ENCODE measurements around the gene POU1F1.
A peak's percentile ranks its signal among the peaks of the same experiment; 100 is the strongest.
"Not testable (repeated sequence)": the region's sequence is repeated elsewhere in the genome, so short reads cannot be mapped to it uniquely, and the experiment has no call there.

Gene POU1F1, protein sequence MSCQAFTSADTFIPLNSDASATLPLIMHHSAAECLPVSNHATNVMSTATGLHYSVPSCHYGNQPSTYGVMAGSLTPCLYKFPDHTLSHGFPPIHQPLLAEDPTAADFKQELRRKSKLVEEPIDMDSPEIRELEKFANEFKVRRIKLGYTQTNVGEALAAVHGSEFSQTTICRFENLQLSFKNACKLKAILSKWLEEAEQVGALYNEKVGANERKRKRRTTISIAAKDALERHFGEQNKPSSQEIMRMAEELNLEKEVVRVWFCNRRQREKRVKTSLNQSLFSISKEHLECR

DNA sequence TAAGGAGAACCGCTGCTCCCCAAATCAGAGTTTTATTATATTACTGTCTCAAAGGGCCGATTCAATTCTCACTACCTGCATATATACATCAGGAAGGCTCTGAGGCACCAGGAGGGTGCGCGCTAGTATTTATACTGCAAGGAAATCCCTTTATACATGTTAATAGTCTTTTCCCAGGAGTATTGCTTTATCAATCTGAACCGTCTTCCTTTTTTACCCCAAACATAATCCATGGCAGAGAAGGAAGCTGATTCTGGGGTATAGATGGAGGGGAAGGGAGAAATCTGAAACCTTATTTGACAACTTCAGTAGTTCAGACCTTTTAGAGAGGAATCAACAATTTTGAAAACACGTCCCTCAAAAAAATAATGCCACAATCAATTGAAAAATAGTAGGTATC is at the start of gene POU1F1:
POU1F1 (minus strand) TSS at position 101 of the 400 bp plus-strand sequence. CDS start 122 bp downstream, outside the sequence.
- no peak for DNase-seq (ENCODE audit: low read depth in 2 of 2)

DNA sequence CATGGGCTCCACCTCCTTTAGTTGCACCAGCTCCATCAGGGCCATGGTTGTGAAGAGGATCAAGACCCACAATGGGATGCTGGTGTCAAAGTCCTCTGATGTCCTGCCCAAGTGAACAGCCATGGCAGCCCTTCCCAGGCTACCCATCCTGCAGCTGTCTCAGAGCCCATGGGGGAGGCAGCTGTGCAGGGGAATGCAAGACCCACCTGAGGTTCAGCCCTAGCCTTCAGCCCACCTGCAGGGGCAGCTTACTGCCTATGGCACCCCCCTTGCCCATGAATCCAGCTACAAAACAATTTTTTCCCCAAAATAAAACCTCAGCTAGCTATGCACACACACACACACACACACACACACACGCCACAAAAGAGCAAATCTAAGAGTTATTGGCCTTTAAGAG is 48.2 kb upstream of the POU1F1 start:
- DNase-seq (ENCODE audit: low read depth in 2 of 2): no peak

DNA sequence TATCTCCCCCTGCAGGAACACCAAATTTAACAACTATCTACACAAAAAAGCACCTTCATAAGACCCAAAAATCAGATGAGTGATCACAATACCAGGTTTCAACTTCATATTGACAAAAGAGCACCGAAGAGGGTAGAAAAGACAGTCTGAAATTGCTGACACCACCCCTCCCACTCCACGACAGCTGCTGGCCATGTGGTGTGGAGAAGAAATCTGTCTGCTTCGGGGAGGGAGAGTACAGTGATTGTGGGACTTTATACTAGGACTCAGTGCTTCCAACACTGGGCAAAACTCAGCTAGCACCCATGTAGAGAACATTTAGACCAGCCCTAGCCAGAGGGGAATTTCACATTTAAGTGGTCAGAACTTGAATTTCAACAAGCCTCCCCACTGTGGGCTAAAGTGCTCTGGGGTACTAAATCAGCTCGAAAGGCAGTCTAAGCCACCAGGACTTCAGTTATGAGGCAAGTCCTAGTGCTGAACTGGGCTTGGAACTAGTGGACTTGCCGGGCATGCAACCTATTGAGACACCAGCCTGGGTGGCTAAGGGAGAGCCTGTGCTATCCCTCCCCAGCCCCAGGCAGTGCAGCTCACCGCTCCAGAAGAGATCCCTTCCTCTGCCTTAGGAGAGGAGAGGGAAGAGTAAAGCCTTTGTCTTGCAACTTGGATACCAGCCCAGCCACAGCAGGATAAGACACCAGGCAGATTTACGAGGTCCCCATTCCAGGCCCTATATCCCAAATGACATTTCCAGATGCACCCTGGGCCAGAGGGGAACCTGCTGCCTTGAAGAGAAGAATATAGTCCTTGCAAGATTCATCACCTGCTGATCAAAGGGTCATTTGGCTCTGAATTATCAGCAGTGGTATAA is 44.6 kb upstream of the POU1F1 start:
- DNase-seq (ENCODE audit: low read depth in 2 of 2): no peak

DNA sequence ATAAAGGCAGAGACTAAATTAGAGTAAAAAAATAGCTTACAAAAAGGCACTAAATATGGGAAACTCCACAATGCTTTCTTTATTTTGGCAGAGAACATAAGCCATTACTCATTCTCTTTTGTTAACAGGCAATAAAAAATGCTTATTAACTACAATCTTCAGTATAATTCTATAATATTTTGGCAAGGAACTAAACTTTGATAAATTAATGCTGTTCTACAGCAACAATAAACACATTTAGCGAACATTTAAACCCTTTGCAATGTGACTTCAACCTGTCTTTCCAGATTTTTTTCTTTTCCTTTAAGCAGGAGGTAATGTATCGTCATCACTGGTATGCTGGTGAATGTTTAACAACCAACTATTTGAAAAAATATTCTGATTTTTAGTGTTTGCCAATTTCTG is 42.2 kb upstream of the POU1F1 start:
- no peak for DNase-seq (ENCODE audit: low read depth in 2 of 2)

DNA sequence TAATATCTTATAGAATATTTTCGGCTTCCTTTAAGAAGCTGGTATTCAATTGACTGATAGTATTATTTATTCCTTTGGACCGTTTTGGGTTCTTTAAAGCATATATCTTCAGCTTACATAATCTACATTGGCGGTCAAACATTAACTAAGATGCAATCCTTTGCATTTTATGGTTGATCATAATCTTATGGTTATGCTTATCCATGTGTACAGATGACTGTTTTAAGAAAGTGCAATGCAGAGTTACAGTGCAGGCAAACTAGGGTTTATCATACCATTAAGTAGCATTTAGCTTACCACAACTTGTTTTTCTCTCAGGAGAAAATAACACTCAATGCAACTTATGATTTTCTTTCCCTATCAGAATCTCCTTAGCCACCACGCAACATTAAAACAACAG is 41.4 kb upstream of the POU1F1 start:
- no peak for DNase-seq (ENCODE audit: low read depth in 2 of 2)

DNA sequence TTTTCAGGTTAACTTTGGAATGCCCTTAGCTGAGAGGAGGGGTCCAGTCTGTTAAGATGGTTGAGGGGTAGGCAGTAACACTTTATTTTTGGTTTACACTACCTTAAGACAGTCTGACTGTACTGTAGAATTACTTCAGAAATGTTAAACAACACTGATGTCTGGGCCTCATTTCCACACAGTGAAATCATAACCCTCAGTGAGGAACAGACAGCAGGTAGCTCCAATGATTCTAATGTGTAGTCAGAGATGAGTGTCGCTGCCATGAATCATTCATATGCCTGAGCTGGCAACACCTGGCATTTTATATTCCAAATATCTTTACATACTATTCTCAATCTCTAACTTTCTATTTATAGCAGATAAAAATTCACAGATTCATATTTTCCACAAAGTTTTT is 37.3 kb upstream of the POU1F1 start:
- DNase-seq (ENCODE audit: low read depth in 2 of 2): no peak

DNA sequence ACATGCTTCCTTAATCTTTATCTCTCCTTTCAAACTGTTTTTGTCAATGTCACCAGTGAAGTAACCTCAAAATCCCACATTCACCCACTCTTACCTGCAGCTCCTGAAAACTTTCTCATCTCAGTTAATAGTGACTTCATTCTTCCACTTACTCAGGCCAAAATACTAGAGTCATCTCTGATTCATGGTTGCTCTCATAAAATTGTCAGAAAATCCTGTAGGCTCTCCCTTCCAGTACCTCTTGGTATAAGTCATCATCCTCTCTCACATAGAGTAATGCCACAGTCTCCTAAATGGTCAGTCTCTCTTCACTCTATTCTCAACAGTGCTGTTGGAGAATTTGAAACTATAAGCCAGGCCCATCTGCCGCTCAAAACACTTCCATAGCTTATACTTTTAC is 34.9 kb upstream of the POU1F1 start:
- DNase-seq (ENCODE audit: low read depth in 2 of 2): no peak

DNA sequence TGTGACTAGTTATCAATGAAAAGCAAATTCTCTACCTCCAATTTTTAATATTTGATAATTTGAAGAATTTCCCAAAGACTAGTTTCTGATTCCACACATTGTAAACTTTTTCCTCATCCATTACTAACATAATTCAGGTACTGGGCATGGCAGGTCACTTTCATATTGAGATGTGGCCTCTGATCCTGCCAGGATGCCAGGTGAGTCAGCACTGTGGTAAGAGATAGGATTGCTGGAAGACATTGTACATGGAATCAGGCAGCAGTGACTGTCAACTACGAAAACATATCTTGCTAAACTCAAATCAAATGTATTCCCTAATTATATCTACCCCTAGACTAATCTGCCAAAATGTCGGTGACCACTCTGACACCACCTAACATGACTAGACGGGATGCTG is 33.2 kb upstream of the POU1F1 start:
- DNase-seq (ENCODE audit: low read depth in 2 of 2): no peak

DNA sequence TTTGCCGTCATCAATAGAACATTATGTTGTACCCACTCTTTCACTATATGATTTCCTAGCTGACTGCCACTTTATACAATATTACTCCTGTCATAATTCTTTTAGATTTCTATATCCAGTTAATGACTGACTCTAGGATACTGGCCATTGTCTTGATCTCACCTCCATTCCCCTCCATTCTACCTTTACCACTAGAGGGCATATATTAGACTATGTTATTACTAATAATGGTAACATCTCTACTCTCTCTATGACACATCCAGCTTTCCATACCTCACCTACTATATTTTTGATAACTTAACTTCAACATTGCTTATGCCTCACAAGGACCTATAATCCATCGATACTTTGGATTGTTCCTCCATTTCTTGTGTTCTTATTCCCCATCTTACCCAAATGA is 31.4 kb upstream of the POU1F1 start:
- DNase-seq (ENCODE audit: low read depth in 2 of 2): no peak

DNA sequence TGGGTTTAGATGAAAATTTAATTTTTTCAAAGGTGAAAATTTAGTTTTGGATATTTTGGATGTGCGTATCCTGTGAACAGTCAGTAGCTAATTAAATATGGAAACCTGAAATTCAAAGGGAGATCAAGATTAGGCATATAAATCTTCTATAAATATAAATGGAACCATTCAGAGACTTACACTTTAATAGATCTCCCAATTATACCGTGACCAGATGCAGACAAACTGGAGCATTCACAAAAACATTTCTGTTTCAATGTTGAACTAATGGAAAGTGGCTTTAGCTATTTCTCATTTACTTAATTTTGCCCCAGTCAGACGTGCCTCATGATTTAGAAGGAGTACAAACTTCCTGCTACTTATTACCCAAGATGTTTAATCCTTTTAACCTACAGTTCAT is 29.1 kb upstream of the POU1F1 start:
- DNase-seq (ENCODE audit: low read depth in 2 of 2): no peak

DNA sequence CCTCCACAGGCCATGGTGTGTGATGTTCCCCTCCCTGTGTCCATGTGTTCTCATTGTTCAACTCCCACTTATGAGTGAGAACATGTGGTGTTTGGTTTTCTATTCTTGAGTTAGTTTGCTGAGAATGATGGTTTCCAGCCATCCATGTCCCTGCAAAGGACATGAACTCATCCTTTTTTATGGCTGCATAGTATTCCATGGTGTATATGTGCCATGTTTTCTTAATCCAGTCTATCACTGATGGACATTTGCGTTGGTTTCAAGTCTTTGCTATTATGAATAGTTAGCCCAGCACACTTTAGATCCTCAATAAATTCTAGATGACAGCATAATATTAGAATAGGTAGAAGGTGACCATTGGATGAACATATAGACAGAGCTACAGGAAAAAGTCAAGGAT is 28.6 kb upstream of the POU1F1 start:
- DNase-seq (ENCODE audit: low read depth in 2 of 2): not testable (repeated sequence)

DNA sequence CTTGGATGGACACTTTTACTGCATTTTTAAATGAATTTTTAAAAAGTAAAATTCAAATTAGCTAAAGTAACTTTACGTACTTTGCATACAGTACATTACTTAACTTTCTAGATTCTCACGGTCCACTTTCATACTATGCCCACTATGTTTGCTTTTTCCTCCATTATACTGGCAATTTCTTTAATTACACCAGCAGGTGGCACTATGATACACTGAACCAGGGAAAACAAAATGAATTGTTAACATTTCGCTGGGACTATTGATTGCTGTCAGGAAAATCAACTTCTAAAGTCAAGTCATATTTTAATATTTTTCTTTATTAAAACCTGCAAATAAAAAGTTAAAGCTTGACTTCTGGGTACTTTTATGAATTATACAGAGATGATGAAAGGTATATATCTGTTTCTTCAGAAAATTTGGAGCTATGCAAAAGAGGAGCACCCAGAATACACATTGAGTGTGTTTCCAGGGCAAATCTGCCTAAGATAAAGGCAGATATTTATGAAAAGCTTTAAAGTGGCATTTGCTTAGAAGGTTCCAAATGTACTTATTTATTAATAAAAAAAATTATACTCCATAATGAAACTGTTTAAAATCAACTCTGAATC is 21.8 kb upstream of the POU1F1 start:
- no peak for DNase-seq (ENCODE audit: low read depth in 2 of 2)

DNA sequence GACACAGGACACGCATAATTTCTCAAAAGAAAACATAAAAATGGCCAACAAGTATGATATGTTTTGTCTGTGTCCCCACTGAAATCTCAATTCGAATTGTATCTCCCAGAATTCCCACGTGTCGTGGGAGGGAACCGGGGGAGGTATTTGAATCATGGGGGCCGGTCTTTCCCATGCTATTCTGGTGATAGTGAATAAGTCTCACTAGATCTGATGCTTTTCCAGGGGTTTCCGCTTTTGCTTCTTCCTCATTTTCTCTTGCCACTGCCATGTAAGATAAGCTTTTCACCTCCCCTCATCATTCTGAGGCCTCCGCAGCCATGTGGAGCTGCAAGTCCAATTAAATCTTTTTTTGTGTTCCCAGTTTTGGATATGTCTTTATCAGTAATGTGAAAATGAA is 12.1 kb upstream of the POU1F1 start:
- DNase-seq (ENCODE audit: low read depth in 2 of 2): no peak

DNA sequence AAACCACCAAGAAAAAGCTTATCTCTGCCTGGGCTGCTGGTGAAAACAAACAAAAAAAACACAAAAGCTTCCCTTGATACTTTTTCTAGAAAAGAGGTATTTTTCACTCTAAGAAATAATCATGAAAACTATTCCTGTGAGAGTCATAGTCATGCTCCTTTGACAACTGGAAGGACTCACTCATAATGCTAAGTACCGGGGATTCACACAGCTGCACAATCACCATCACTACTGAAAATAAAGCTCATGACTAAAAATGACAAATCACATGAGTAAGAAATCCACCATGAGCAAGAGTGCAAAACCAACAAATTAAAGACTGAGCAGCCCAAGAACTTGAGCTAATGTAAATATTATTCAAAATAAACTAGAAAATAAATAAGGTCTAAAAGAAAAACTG is 10.6 kb upstream of the POU1F1 start:
- no peak for DNase-seq (ENCODE audit: low read depth in 2 of 2)

DNA sequence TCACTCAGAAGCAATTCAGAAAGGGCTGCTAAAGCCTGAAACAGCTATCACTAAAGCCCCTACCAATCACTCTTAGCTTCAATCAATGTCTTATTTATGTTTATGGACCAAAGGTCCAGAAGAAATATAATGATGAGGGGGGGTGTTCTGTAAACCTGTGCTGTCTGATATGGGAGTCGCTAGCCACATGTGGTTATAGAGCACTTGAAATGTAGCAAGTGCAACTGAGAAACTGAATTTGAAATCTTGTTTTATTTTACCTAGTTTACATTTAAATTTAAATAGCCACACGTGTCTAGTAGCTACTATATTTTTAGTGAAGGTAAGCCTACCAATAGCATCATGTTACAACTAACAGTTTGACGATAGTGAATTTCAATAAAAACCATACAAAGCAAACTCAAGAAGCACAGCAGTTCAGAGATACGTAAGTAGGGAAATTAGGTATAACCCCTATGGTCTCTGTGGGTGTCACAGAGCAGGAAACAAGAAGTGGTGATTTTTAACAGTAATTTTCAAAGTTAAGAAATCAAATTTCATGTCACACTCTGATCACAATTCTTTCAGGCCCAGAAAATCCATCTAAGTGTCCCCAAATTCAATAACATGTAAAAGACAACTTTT is 3.6 kb downstream of the POU1F1 start:
- no peak for DNase-seq (ENCODE audit: low read depth in 2 of 2)

DNA sequence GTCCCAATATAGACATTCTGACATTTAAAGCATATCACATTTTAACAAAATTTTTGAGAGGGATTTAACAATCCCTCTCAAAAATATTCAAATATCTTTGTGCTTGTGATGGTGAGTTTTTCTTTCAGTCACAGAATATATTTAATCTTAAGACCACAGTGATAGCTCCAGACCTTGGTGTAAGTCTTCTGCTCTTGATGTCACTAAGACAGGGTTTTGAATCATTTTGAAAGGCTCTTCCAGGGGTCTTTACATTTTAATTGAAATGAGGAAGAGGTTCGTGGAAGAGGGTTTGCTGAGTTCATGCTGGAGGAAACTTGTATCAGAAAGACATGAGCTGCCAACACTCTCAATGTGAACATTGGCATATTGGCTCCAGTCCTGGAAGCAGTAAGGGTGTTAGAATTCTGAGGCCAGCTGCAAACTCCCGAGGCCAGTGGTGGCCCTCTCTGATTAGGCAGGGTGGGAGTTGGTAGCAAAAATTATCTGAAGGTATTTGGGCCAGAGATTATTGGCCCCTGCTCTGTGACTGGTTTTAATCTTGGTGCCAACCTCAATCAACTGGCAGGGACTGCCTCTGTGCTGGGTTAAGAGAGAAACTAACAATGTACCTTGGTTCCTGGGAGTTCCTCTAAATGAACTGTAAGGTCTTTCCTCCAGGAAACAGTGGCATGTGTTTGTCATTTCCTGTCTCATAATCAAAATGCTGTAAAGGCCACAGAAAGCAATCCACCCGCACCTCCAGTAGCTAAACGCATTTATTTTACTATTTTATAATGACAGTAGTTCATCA is 5.3 kb downstream of the POU1F1 start:
- no peak for DNase-seq (ENCODE audit: low read depth in 2 of 2)

DNA sequence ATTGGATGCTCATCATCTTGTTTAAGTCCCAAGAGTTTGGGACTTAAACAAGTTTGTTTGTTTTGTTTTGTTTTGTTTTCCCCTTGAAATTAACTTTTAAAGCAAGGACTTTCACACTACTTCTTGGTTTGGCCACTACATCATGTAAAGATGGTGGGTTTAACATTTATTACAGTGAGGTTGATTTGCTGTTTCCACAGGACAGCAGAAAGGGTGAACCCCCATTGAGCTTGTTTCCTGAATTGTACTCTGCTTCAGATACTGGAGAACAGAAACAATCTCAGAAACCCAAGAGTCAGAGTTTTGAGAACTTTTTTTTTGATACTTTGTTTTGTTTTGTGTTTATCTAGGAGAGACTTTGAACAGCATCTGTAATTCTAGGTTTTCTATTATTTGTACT is 6.7 kb downstream of the POU1F1 start:
- no peak for DNase-seq (ENCODE audit: low read depth in 2 of 2)

DNA sequence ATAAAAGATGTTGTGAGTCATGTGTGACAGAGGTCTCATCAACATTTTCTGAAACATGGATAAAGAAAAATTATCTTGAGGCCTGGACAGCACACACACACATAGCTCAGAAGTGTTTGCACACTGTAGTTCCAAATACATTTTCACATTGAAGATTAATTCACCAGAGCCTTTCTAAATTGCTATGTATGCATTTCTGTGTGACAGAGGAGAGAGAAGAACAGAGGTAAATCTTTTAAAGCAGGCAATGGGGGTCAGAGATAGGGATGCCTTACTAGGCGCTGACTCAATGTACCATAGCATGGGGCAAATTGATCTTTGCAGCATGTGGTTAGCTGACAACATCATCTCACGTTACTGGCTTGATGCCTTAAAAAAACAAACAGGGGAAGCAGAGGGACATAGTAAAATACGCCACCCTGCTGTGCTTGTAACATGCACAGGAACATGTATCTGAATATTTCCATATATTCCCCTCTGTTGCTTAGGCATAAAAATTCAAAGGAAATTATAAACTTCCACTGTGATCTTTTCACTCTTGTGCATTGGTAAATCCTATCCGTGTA is 7.7 kb downstream of the POU1F1 start:
- no peak for DNase-seq (ENCODE audit: low read depth in 2 of 2)

DNA sequence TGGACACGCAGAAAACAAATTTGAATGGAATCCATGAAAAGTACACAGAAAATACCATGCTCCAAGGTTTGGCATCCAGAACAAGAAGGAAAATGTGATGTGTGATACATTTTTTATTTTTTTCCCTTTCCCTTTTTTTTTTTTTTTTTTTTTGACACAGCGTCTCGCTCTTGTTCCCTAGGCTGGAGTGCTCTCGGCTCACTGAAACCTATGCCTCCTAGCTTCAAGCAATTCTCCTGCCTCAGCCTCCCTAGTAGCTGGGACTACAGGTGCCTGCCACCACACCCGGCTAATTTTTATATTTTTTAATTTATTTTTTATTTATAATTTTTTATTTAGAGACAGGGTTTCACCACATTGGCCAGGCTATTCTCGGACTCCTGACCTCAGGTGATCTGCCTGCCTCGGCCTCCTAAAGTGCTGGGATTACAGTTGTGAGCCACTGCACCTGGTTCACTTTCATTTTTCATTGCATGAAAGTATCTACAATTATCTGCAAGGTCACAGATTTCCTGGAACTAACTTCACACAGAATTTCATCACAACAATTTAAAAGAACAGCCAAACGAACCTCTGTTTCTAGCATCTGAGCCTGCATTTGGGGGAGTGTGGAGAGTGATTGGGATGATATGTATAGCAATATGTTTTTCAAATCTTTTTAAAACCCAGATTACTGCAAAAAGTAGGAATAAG is 8.3 kb downstream of the POU1F1 start:
- DNase-seq (ENCODE audit: low read depth in 2 of 2): no peak

DNA sequence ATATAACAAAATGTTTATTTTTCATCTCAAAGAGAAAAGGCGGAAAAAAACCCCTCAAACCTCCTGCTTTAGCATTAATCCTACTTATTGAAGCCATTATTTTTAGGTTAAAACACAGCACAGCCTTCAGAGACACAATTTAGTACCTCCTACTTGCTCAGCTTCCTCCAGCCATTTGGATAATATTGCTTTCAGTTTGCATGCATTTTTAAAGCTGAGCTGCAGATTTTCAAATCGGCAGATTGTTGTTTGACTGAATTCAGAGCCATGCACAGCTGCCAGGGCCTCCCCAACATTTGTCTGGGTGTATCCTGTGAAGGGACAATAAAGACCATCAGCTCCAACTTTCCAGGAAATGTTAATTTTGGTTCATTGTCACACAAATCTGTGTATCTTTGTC is 14.5 kb downstream of the POU1F1 start:
- DNase-seq (ENCODE audit: low read depth in 2 of 2): no peak

DNA sequence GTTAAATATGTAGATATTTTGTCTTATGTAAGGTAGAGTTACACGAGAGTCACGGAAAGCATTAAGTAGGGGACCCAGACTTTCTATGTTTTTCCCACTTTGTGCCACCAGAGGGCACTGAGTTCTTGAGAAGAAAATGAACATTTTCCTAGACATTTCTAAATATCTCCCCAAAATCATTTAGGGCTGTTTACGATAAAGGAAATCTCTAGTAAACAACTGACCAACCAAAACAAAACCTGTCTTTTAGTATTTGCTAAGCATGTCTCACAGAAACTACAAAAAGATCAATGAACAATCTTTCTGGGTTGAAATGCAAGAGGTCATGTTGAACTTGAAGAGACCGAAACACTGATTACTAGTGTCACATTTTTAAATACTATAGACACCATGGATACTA is 16.1 kb downstream of the POU1F1 start:
- DNase-seq (ENCODE audit: low read depth in 2 of 2): peak in 1 of 2 donors; percentile 8

Data from stimulated activated CD8-positive, alpha-beta memory T cell treated with anti-CD3 and anti-CD28 coated beads, Interleukin-15, amount 100 ng/mL, for 4 hours (primary cell).